C4-2B (cell line): ENCODE data around the gene MAST4.
A peak's percentile ranks its signal among the peaks of the same experiment; 100 is the strongest.

ENCODE experiments used
- H3K27ac ChIP-seq: fragments of 450-650 bp; 2 replicates; pipeline ENCODE4 v1.5.1; 2017
- CTCF ChIP-seq: fragments of 450-650 bp; conservative IDR thresholded peaks from 2 replicates; pipeline ENCODE4 v1.5.1; 2017; ENCODE audit warnings: mild to moderate bottlenecking
- ZFX ChIP-seq: fragments of 450-650 bp; IDR thresholded peaks from 2 replicates; pipeline ENCODE4 v1.6.1; 2017

The MAST4 gene

GRCh38 chr5:66757219-66757833, 161.1 kb downstream of the MAST4 start:
- TF ChIP-seq ZFX (no peak), CTCF (peak; percentile 76)
- no peak overlapping the region for H3K27ac ChIP-seq

- H3K27ac ChIP-seq = no peak overlapping the region
- TF ChIP-seq ZFX (no peak), CTCF (no peak)
Observed at GRCh38 chr5:66757834-66758371, 161.7 kb downstream of the MAST4 start.

- H3K27ac ChIP-seq = no peak overlapping the region
- TF ChIP-seq ZFX (no peak), CTCF (no peak)
Observed at GRCh38 chr5:66769030-66769733, 173.0 kb downstream of the MAST4 start.

GRCh38 chr5:66769839-66770617, 173.8 kb downstream of the MAST4 start:
- peak; percentile 48 for TF ChIP-seq CTCF
- no peak for TF ChIP-seq ZFX
- no peak overlapping the region for H3K27ac ChIP-seq

GRCh38 chr5:66777868-66778267, 181.7 kb downstream of the MAST4 start:
- TF ChIP-seq ZFX = no peak
- TF ChIP-seq CTCF = no peak
- no peak overlapping the region for H3K27ac ChIP-seq

- no peak for TF ChIP-seq CTCF
- TF ChIP-seq ZFX = no peak
- H3K27ac ChIP-seq = no peak overlapping the region
Observed at GRCh38 chr5:66779528-66779927, 183.3 kb downstream of the MAST4 start.

GRCh38 chr5:66788556-66788955, 192.4 kb downstream of the MAST4 start:
- TF ChIP-seq CTCF (no peak), ZFX (no peak)
- H3K27ac ChIP-seq = no peak overlapping the region
